CD4-positive, alpha-beta T cell treated with Interleukin-15 for 1 hour (primary cell): ENCODE results near the gene ULK4.
"Not testable (repeated sequence)": the region's sequence is repeated elsewhere in the genome, so short reads cannot be mapped to it uniquely, and the experiment has no call there.

Experiments used
- DNase-seq: peaks from one replicate; pipeline ENCODE4 v3.0.0-alpha.2; 2020

ULK4 gene

GRCh38 chr3:41863024-41863423 is 98.9 kb downstream of the ULK4 start:
- DNase-seq = no peak

GRCh38 chr3:41860489-41860888 is 101.4 kb downstream of the ULK4 start:
- not testable (repeated sequence) for DNase-seq

DNA sequence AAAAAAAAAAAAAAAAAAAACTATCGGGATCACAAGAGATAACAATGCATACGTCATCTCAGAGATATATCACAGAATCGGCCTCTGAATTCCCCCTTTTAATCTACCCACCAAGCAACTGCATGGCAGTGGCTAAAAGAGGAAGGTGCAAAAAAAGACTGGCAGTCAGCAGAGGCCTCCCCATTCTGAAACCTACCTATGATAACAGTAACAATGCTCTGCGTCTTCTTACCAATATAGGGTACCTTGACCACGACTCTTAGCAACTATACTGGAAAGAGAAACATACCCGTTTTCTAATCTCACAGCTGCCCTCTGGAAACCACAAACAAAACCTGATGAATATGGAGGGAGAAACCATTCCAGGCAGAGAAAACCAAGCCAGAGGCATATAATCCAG is 106.9 kb downstream of the ULK4 start:
- DNase-seq = no peak

- DNase-seq = no peak
Observed at GRCh38 chr3:41853540-41854196, 108.2 kb downstream of the ULK4 start.

- no peak for DNase-seq
Observed at GRCh38 chr3:41848753-41849574, 112.9 kb downstream of the ULK4 start.

GRCh38 chr3:41847679-41848078 is 114.2 kb downstream of the ULK4 start:
- no peak for DNase-seq

- no peak for DNase-seq
Observed at GRCh38 chr3:41846850-41847249, 115.1 kb downstream of the ULK4 start.

- DNase-seq = no peak
Observed at GRCh38 chr3:41845826-41846225, 116.1 kb downstream of the ULK4 start.

- DNase-seq = not testable (repeated sequence)
Observed at GRCh38 chr3:41844256-41844655, 117.6 kb downstream of the ULK4 start.

DNA sequence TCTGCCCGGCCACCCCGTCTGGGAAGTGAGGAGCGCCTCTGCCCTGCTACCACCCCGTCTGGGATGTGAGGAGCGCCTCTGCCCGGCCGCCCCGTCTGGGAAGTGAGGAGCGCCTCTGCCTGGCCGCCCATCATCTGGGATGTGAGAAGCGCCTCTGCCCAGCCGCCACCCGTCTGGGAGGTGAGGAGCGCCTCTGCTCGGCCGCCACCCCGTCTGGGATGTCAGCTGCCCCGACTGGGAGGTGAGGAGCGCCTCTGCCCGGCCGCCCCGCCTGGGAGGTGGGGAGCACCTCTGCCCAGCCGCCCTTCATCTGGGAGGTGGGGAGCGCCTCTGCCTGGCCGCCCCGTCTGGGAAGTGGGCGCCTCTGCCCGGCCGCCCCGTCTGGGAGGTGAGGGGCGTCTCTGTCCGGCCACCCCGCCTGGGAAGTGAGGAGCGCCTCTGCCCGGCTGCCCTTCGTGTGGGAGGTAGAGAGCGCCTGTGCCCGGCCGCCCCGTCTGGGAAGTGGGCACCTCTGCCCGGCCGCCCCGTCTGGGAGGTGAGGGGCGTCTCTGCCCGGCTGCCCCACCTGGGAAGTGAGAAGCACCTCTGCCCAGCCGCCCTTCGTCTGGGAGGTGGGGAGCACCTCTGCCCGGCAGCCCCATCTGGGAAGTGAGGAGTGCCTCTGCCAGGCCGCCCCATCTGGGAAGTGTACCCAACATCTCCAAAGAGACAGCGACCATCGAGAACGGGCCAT is 120.8 kb downstream of the ULK4 start:
- DNase-seq = not testable (repeated sequence)

DNA sequence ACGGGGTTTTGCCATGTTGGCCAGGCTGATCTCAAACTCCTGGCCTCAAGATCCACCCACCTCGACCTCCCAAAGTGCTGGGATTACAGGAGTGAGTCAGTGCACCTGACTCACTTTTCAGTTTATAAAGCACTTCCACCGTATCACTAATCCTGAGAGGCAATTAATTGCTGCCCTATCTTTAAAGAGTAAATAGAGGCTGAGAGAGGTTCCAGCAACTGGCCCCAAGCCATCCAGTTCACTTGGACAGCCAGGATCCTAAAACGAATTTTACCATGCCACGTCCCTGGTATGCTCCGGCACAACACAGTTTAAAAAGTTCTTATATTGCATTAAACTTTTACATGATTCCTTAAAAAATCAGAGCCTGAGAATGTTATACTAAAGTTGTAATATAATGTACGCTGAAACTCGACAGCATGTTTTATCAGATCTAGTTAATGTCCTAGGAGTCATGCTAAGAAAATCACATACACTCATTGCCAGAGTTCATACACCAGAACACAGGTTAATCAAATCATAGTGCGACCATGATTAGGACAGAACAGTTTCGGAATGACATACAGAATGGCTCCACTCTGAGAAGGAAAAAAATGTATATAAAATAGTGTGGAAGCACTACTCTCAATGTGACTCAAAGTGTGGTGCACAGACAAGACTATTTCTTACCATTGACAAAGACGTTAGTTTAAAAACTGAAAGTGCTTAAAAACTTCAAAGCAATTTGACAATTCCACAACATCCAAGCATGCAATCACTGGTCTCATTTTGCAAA is 125.4 kb downstream of the ULK4 start:
- DNase-seq = no peak

GRCh38 chr3:41833628-41834027 is 128.3 kb downstream of the ULK4 start:
- no peak for DNase-seq

DNA sequence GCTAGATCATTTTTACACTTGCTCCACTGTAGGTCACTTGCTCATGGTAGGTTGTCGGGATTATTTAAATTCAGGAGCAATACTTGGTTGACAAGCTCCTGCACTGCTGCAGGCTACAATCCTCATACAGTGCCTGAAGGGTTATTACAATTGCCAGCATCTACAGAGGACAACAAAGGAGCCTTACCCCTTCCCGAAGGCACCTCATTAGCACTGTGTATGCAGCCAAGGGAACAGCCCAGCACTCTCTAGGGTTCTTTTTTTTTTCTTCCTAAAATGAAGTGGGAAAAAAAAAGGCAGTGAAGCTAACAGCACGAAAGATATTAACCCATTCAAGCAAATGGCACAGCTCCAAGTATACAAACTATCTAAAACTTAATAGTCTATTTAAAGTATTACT is 142.7 kb downstream of the ULK4 start:
- no peak for DNase-seq

- no peak for DNase-seq
Observed at GRCh38 chr3:41808618-41809017, 153.3 kb downstream of the ULK4 start.

DNA sequence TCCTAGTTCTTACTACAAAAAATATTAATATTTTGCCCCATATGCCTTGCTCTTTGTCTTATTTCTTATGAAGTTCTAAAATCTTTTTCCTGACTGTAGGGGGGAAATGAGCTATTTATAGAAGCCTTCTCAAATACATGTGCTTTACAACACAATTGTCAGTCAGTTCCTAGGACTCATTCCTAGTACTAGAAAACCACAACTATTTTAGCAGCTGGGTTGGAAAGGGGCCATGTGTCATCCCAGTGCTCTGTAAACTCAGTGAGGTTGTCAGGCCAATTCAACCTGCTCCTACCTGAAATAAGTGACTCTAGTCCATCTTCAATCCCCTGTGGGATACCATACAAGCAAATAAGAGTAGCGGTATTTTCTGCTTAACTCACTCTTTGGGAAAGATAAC is 153.8 kb downstream of the ULK4 start:
- no peak for DNase-seq

GRCh38 chr3:41794748-41795589 is 166.9 kb downstream of the ULK4 start:
- no peak for DNase-seq

- no peak for DNase-seq
Observed at GRCh38 chr3:41792806-41793205, 169.1 kb downstream of the ULK4 start.

DNA sequence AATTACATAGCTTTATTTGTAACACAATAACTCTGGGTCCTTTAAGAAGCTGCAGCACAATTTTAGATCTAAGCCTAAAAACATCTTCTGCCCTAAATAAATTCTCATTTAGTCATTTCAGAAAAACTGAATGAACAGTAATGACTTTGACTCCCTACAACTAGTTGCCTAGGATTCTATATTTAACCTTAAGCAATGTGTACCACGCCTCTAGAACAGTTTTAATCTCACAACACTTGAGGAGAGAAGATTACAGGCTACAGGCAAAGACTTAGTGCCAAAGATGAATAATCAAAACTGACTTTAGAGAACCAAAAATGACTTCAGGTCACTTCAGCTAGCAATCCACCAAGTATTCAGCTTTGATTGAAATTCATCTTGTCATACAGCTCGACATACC is 192.8 kb downstream of the ULK4 start:
- DNase-seq = no peak

- no peak for DNase-seq
Observed at GRCh38 chr3:41768363-41768762, 193.5 kb downstream of the ULK4 start.

DNA sequence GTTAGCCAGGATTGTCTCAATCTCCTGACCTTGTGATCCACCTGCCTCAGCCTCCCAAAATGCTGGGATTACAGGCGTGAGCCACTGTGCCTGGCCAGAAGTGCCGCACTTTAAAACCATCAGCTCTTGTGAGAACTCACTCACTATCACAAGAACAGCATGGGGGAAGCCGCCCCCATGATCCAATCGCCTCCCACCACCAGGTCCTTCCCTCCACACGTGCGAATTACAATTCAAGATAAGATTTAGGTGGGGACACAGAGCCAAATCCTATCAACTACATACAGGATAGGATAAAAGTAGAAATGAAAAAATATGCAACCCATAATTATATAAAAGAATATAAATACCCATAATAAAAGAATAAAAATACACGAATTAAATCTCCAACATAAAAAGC is 199.0 kb downstream of the ULK4 start:
- not testable (repeated sequence) for DNase-seq

DNA sequence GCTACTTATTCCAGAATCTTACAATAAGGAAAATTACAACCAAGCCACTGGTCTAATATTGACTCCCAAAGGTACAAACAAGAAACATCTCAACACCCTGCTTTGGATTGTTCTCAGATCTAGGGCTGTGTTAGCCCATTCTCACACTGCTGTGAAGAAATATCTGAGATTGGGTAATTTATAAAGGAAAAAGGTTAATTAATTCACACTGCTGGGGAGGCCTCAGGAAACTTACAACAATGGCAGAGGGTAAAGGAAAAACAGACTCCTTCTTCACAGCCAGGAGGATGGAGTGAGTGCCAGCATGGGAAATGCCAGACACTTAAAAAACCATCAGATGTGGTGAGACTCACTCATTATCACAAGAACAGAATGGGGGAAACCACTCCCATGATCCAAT is 208.3 kb downstream of the ULK4 start:
- no peak for DNase-seq

DNA sequence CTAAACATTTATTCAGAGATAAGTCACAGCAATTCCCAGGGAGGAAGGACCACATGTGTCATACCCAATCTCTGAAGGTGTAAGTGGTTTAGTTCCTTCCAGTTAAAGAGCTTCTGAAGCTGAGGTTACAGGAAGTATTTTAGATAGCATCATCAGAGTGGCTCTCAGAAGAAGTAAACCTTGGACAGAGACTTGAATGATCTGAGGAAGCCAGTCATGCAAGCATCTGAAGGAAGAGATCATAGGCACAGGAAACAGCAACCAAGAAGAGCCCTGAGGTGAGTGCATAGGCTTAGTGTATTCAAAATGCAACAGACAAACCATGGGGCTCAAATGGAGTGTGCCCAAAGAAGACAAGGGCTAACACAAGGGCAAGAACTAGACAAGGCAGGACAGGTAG is 210.3 kb downstream of the ULK4 start:
- no peak for DNase-seq
